ENCODE data around the gene PPP1R10. TPM values are rescaled to one million over a fixed set of nuclear protein-coding genes. Genes with fewer than 3 reads are reported as not detected.

Gene PPP1R10
- total and polyA plus RNA-seq, 2 of the 13 experiments (the other 11 are each of a cell fraction or from before 2014, with no cell fraction given), result 26.3 to 38.4 TPM

DNA sequence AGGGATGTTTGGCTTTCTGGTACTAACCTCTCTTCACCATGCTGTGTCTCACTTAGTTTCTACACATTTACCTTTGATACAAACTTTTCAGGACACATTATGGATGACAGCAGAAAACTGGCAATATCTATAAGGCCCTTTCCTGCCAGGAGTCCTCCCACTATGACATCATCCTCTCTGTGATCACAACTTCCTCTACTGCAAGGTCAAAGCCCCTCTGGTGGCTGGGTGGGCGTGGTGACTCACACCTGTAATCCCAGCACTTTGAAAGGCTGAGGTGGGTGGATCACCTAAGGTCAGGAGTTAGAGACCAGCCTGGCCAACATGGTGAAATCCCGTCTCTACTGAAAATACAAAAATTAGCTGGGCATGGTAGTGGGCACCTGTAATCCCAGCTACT, 49.3 kb upstream of the PPP1R10 start (continued):
- TF ChIP-seq, protein P1, sequence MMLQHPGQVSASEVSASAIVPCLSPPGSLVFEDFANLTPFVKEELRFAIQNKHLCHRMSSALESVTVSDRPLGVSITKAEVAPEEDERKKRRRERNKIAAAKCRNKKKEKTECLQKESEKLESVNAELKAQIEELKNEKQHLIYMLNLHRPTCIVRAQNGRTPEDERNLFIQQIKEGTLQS (CRISPR knock-in tag; IDR thresholded peaks at IDR 0.05), result peak; percentile 80
- TF ChIP-seq ETV5 (CRISPR knock-in tag; IDR thresholded peaks at IDR 0.05; ENCODE audit: borderline replicate concordance) (peak; percentile 54; the same call in 1 of the 2 replicates), FOSL2 (CRISPR knock-in tag; IDR thresholded peaks at IDR 0.05) (peak; percentile 93)

DNA sequence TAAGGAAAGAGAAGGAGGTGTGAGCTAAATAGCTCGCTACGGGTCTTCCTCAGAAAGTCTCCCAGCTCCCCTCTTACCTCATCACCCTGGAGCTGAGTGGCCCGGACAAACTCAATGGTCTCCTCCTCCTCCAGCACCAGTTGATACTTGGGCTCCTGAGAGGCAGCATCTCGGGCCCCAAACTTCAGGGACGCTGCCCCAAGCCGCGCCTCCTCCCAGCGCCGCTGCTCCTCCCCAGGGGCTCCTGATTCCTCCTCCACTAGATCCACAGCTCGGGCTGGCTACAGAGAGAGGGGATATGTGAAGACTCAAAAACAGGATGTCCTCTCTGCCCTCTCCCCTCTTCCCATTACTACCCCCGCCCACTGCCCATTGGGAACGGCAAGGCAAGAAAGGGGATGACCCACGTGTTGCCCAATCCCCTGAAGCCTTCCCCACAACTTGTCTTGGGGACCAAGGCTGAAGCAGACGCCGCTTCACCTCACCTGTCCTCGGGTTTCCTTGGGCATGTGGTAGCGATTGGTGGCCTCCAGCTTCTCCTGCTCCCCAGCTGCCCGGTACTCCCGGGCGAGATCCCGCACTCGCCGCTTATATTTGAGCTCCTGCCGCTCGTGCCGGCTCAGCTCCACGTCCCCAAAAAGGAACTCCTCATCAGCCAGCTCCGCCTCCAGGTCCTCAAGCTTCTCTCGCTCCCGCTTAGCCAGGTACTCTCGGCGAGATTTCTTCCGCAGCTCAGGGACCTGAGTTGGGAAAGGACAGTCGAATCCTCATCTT, 48.1 kb upstream of the PPP1R10 start:
- TF ChIP-seq AGO2 (optimal IDR thresholded peaks at IDR 0.05; ENCODE audit: low read depth, low read length) (peak; percentile 65), NRL (CRISPR knock-in tag; IDR thresholded peaks at IDR 0.05; ENCODE audit: borderline replicate concordance) (peak; percentile 22; the same call in 1 of the 2 replicates), ETV6 (CRISPR knock-in tag; conservative IDR thresholded peaks at IDR 0.05) (no peak)
- 97% methylated on average over 34 of the region's 34 CpGs for WGBS (ENCODE audit: low lambda C conversion rate)
- Histone ChIP-seq H3K4me2 (ENCODE audit: low read depth, low read length) (no peak overlapping the region), H3K4me1 (ENCODE audit: insufficient read depth, low read length) (peaks cover 8% of the 10 kb centered on the region; the same call in 1 of the 2 replicates), H3K9ac (ENCODE audit: insufficient read depth, low read depth, low read length) (no peak overlapping the region), H2AFZ (ENCODE audit: low read length) (no peak overlapping the region), H3K27ac (ENCODE audit: extremely low read length, insufficient read depth, low read length) (no peak overlapping the region), H3K9me3 (ENCODE audit: low read length) (no peaks in the 10 kb centered on the region), H3K36me3 (replicated peaks in 1 of 2; ENCODE audit: control insufficient read depth in 1 of 2, insufficient read depth in 2 of 2, low read length in 2 of 2) (peaks cover 29 to 71% of the 10 kb centered on the region in 2 experiments), H3K4me3 (replicated peaks in 1 of 3; ENCODE audit: insufficient read depth in 1 of 3, low read depth in 2 of 3, low read length in 3 of 3) (no peak overlapping the region), H4K20me1 (ENCODE audit: insufficient read depth, low read length) (no peaks in the 10 kb centered on the region), H3K27me3 (ENCODE audit: control insufficient read depth in 1 of 2, insufficient read depth in 2 of 2, low read length in 2 of 2) (no peaks in the 10 kb centered on the region), H3K79me2 (ENCODE audit: insufficient read depth, low read length) (no peaks in the 10 kb centered on the region)
- CTCF ChIA-PET (ENCODE audit: low intra/inter-chr PET ratio, low total read pairs), result no interaction called here
- intact Hi-C loops (cut with micrococcal nuclease; ENCODE audit: unreplicated experiment), result no loop called here
- BruUV-seq (replicated peaks), result TSS peak; percentile 27
- in situ Hi-C loops (cut with HindIII; ENCODE audit: extremely low pct_ligation_motif_present, low pct_unique_long_range_greater_than_20kb), result no loop called here
- ATAC-seq (no peak), DNase-seq (ENCODE audit: low spot score) (no peak), FAIRE-seq (no peak)
- POLR2A ChIA-PET, result interaction anchor here (0.7 to 1.3 kb wide), 2 partner anchors 10 to 12 kb away, joined by 3 to 4 read pairs; no protein-coding TSS in a partner anchor
